ENCODE measurements around the gene SAMM50. TPM values are rescaled to one million over a fixed set of nuclear protein-coding genes. Genes with fewer than 3 reads are reported as not detected.

Gene SAMM50
- 51.8 and 57.5 TPM in 2 replicates for total RNA-seq (2014; rRNA removed; shearing (Covaris generic))
- 61.2 and 69.3 TPM in 2 replicates for polyA plus RNA-seq (2015; cell fraction: cytosol; rRNA removed)
- 65.3 and 66.5 TPM in 2 replicates for polyA plus RNA-seq (2015; cell fraction: nucleus; rRNA removed)

DNA sequence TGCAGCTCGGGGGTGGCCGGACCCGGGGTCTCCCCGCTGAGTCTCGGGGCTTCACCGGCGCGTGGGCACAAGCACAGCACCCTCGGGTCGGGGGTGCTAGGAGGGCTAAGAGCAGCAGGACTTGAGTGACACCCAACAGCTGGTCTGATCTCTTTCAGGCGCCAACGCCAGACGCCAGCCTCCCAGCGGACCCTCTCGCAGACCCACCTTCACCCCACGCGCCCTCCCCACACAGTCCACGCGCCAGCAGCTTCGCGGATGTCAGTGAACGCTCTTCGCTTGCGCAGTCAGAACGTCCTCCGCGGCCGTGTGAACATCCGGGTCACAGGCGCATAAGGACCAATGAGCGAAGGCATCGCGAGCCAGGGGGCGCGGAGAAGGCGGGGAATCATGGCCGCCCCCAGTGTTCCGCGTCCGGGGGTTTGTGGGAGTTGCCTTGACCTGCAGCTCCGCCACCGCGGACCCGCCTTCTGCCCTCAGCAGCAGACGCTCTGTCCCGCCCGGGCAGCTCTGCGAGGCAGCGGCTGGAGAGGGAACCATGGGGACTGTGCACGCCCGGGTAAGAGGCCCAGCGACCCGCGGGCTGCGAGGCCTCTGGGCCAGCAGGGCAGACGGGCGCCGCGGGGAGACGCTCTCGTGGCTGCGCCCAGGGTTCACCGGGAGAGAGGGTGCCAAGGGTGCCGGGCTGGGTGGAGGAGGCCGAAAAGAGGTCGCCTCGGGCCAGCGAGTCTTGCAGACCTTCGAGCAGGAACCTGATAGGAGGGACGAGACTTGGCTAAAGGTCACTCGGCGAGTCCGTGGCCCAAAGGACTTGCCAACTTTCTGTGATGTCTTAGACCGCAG, at the start of gene SAMM50:
Gene SAMM50 (plus strand): TSS at position 403 of the 843 bp plus-strand sequence. CDS start 136 bp downstream, at position 539.
- DNase-seq (ENCODE audit: low read depth), result peak; percentile 91

DNA sequence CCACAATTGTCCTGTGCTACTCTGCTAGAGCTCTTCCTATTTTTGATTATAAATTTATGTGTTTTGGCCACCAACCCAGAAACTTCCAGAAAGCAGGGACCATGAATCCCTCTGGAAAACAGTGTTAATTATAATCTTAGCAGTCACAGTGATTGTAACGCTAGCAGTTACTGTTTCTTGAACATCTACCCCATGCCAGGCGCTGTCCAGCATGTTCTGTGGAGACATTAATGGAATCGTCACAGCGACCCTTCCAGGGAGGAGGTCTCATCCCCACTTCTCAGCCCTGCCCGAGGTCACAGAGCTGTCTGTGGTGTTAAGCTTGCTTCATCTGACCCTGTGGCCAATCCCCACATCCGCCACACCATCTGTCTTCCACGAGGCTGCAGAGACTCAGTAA, 49.6 kb upstream of the SAMM50 start:
- no peak for DNase-seq (ENCODE audit: low read depth)

DNA sequence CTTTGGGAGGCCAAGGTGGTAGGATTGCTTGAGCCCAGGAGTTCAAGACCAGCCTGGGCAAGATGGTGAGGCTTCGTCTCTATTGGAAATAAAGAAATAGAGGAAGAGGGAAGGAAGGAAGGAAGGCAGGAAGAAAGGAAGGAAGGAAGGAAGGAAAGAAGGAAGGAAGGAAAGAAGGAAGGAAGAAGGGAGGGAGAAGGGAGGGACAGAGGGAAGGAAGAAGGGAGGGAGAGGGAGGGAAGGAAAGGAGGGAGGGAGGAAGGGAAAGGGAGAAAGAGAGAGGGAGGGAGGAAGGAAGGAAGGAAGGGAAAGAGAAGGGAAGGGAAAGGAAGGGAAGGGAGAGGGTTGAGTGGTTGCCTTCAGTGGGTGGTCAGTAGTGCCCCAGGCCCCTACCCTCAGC, 45.5 kb upstream of the SAMM50 start:
- no peak for DNase-seq (ENCODE audit: low read depth)

DNA sequence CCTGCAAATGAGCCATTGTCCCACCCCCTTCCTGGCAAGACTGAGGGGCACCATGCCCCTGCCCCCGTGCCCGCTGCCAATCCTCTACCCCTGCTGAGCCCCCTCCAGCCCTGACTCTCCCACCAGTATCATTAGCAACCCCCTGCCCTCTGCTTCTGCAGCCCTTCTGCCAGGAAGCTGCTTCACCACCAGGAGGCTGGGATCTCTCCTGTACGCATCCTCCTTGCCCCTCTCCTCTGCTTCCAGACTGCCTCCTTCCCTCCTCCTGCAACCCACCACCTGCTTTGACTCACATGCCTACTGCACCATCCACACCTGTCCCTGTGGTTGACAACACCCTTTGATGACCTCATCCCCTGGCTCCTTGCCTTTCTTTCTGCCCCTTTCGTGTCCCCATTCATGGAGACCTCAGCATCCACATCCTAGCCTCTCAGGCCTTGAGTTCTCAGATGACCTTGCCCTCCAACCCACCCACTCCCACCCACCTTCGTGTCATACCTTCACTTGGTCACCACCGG, 45.0 kb upstream of the SAMM50 start:
- DNase-seq (ENCODE audit: low read depth), result no peak

DNA sequence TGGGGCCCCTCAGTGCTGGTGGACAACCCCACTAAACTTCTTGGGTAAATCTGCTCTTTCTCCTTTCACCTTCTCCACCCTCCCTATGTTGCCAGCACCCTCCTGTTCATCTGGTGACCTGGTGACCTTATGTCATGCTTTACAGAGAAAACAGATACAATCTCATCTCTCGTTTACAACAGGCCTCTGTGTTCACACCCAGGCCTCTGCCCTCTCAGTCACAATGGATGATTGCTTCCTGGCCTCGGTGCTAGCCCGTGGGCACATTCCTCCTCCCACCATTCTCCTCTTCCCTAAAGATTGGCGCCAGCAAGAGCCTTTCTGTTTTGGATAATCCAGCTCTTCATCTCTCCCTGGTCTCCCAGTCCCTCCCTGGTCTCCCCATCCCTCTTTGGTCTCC, 43.9 kb upstream of the SAMM50 start:
- DNase-seq (ENCODE audit: low read depth), result no peak

DNA sequence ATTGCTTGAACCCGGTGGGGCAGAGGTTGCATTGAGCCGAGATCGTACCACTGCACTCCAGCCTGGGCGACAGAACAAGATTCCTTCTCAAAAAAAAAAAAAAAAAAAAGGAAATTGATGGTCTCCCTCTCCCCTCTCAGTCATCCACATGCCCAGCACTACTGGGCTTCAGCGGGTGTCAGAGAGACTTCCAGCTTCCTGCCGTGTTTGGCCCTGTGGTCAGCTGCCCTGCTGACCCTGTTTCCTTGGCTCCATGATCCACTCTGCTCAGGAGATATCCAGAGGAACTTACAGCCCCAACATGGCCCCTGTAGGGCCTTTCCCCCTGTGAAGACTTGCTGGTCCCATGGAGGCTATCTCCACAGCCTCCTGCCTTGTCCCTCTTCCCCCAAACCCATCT, 37.7 kb upstream of the SAMM50 start:
- DNase-seq (ENCODE audit: low read depth), result no peak

DNA sequence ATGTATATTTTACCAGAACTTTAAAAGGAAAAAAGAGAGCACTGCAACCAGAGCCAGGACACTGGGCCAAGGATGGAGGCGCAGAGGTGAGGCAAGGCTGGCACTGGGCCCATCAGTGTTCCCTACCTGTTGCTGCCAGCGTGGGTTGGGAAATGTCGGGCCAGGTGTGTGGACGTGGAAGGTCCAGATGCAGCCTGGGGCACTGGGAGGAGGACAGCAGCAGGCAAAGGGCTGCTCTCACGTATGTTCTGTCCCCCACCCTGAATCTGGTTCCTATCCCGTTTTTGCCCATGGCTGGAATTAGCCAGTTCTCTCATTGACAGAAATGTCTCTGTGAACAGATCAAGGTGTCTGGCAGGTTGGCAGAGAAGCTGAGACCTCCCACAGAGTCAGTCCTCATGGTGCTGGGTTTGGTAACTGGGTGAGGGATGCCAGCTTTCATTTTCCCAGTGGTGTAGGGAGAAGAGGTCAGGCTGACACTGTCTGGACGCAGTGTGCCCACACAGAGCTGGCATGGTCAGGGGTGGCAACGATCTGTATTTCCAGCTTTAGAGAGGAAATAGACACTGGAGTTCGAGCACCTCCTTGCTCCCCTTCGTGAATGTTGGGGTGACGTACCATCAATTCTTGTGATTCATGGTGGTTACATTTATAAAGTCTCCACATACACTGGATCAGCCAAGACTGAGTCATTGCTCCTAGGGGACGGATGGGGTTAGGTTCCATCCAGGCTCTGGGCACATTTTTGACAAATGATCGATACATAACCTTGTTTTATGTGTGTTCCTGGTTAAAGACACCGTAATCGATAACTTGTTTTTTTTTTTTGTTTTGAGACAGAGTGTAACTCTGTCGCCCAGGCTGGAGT, 35.9 kb upstream of the SAMM50 start:
- no peak for DNase-seq (ENCODE audit: low read depth)

DNA sequence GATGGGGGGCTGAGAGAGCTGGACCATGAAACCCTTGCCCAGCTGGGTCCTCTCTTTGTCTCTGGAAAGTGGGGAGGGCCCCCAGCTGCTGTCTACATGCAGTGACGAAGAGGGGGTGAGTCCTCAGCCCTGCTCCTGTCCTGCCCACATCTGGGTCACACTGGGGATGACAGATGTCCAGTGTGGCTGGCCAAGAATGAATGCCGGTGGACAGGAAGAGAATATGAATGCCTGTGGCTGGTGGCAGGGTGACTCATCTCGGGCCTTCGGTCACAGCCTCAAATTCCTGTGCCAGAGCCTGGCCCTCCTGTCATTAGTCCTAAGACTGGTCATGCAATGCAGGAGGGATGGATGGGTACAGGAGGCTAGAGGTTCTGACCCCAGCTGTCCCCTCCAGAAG, 33.9 kb upstream of the SAMM50 start:
- DNase-seq (ENCODE audit: low read depth), result peak; percentile 89

DNA sequence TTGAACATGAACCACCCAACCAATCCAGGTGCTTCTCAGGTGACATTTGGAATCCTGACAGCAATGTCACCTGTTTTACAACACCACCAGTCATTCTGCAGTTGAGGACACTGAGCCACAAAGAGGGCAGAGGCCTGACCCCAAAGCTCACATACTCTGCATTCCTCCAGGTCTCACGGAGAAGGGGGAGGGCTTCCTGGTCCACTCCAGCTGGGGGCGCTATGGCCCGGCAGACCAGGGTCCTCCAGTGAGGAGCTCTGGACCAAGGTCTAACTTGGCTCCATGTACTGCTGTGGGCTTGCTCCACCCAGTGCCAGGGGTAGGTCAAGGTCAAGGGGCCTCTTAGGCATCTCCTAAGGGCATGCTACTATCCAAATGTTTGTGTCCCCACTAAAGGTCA, 33.1 kb upstream of the SAMM50 start:
- DNase-seq (ENCODE audit: low read depth), result no peak

DNA sequence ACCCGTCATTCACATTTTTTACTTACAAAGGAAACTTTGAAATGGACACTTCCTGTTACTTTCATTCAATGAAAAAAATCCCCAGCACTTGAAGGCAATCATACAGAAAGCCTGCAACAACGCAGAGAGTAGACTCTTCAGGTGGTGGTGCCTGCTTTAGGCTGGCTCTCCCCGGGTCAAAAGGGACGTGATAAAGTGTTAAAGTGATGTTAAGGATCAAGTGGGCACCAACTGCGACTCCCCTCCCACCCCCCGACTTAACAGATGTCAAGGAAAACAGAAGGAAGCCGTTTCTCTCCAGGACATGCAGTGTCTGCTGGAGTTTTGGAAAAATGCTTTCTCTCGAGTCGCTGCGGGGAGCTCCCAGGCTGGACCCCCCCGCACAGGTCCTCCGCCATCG, 32.1 kb upstream of the SAMM50 start:
- peak; percentile 7 for DNase-seq (ENCODE audit: low read depth)

DNA sequence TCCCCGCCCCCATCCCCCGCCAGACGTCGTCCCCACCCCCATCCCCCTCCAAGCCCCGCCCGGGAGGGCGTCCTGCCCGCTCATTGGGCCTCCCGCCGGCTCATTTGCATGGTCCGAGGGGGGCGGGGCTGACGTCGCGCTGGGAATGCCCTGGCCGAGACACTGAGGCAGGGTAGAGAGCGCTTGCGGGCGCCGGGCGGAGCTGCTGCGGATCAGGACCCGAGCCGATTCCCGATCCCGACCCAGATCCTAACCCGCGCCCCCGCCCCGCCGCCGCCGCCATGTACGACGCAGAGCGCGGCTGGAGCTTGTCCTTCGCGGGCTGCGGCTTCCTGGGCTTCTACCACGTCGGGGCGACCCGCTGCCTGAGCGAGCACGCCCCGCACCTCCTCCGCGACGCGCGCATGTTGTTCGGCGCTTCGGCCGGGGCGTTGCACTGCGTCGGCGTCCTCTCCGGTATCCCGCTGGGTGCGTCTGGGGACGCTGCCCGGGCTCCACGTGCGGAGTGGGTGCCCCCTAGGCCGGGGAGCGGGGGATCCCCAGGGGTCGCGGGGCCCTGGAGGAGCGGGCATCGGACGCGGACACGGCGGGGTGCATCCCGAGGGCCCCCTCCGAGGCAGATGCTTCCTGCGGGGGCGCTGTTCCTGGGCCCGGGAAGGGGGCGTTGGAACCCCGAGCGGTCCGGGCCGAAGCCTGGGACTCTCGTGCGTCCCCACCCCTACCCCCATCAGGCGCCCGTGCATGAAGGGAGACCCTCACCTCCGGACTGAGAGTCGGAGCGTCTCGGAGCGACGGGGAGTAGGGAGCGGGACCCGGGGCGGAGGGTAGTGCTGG, 31.4 kb upstream of the SAMM50 start, which contains the start of gene PNPLA3:
Gene PNPLA3 (plus strand): TSS at position 175 of the 834 bp plus-strand sequence. CDS start 107 bp downstream, at position 282.
- DNase-seq (ENCODE audit: low read depth), result peak; percentile 58

DNA sequence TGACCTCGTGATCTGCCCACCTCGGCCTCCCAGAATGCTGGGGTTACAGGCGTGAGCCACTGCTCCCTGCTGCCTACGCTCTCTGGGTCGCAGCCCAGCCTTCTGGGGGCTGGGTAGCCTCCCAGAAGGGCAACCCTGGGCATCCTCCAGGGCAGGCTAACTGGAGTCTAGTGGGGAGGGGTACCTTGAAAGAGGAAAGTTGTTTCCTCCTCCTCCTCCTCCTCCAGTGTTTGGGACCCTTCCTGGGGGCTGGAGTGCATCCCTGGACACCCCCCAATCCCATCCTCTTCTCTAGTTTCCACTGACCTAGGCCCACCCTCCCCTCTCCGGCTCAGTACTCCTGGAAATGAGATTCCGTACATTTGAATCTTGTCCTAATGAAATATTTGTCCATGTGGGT, 30.4 kb upstream of the SAMM50 start:
- DNase-seq (ENCODE audit: low read depth), result no peak

DNA sequence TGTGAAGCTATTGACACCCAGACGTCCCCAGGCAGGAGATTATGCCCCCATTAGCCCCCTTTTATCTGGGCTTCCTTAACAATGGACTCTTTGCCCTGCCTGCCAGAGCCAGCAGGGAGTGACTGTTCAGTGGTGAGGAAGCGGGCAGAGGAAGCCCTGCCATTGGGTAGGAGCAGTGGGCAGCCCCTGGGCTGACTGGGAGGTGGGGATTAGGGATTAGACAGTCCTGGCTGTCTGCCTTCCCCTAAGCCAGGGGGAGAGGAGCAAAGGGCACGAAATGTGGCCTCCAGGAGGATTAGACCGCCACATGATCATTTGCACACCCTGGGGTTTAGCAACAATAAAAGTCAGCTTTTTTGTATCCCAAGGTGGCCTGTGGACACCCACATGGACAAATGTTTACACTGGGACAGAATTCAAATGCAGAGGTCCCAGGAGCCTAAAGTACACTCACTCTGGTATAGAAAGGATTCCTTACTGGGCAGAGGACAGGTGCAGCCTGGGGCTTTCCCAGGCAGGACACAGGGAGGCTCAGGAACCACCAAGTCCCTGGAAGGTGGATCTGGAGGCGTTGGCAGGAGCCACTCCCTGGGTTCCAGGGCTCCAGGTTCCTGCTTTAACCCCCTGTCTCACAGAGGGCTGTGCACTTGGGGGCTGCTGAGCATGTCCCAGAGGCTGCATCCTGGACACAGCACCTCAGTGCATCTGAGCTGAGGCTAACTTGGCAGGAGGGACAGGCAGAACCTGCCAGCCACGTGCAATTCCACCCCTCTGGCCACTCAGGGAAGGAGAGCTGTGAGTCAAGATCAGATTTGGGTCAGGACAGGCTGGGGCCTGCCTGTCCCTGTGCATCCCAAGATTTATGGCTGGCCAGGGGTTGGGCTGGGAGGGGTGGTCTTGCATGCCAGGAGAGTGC, 29.6 kb upstream of the SAMM50 start:
- peak; percentile 40 for DNase-seq (ENCODE audit: low read depth)

DNA sequence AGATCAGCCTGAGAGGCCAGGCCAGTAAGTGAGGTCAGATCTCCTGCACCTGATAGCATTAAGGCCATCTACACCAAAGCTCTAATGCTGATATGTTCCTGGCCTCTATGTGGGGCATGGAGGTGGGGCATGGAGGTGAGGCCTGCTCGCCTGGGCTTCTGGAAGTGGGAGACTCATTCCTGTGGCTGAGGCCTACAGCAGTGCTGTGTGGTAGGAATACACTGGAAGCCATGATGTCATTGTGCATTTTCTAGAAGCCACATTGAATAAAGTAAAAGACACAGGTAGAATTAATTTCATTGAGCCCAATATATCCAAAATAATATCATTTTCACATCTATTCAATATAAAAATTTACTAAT, 28.9 kb upstream of the SAMM50 start:
- DNase-seq (ENCODE audit: low read depth), result no peak

DNA sequence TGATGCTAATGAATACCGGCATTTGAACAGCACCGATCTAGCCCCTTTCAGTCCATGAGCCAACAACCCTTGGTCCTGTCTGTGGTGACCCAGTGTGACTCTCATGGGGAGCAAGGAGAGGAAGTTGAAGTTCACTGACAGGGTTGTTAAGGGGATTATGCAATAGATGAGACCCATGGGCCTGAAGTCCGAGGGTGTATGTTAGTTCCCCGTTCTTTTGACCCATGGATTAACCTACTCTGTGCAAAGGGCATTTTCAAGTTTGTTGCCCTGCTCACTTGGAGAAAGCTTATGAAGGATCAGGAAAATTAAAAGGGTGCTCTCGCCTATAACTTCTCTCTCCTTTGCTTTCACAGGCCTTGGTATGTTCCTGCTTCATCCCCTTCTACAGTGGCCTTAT, 26.8 kb upstream of the SAMM50 start:
- DNase-seq (ENCODE audit: low read depth), result no peak

DNA sequence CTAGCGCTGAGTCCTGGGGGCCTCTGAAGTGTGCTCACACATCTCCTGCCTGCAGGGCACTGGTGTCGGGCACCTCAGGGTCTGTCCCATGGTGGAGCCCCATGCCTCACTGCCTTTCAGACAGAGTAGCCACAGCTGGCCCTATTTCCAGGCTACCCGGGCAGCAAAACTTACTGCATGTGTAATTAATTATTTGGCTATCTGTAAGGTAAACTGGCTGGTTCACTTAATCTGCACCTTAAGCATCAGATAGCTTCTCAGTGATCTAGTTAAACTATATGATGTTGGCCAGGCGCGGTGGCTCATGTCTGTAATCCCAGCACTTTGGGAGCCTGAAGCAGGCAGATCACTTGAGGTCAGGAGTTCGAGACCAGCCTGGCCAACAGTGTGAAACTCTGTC, 26.3 kb upstream of the SAMM50 start:
- DNase-seq (ENCODE audit: low read depth), result no peak

DNA sequence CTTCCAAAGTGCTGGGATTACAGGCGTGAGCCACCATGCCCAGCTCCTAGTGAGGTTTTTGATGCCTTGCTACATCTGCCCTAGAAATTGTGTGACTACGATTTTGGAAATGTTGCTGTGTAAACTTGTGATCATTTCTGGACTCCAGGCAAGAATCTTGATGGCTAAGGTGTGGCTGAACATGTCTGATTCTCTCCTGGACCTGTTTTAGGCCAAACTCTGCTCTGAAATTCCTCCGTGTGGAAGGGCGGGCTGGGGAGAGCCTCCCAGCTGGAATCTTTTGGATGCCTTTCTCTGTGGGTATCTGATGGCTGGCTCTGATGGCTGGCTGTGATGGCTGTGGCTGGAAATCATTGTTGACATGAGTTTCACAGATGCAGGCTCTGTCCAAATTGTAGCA, 23.5 kb upstream of the SAMM50 start:
- DNase-seq (ENCODE audit: low read depth), result no peak

DNA sequence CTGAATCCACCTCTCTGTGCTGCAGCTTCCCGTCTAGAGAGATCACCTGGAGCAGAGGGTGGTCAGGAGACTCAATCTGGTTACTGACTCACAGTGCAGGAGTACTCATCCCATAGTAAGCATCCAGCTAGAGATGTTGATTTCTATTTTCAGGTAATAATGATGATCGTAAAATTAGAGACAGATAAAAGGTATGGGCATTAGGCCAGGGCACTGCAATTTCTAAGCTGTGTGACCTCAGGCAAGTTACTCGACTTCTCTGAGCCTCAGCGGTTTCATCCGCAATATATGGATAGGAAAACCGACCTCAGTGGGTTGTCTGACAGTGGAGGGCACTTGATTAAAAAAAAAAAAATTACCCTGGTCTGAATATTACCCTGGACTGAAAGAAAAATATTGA, 13.8 kb upstream of the SAMM50 start:
- DNase-seq (ENCODE audit: low read depth), result no peak

DNA sequence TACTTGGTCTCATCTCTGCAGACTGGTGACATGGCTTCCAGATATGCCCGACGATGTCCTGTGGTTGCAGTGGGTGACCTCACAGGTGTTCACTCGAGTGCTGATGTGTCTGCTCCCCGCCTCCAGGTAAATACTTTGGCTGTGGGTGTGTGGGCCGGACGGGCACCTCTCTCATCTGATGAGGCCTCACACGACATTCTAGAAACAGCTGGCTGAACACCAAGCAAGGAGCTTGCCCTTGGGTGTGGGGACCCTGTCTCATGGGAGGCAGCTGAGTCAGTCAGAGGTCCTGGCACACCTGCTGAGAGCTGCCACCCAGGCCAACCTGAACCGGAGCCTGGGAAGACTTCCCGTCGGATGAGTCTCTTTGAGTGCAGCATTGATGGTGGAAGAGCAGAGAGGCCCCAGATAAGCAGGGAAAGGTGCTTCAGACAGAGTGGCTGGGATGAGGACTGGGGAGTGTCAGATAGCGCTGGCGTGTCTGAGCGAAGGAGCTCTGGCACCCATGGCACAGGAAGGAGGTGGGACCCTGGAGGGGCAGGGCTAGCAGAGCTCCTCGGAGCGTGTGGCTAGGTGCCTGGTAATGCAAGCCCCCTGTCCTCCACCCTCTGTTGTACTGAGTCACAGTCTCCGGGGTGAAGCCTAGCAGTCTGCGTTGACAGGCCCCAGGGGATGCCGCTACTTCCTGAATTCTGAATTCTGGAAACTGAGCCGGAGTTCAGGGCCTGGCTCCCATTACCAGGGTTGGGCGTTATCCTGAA, 10.4 kb upstream of the SAMM50 start:
- DNase-seq (ENCODE audit: low read depth), result no peak
